Calu3 (cell line): ENCODE measurements around the gene PSTK. TPM values are rescaled to one million over a fixed set of nuclear protein-coding genes. Genes with fewer than 3 reads are reported as not detected.

Source experiments
- BruUV-seq: library from RNA; stranded (reverse); fragments of 400-500 nt; replicated peaks from 2 replicates; lab custom pipeline; 2021; lab: Mats Ljungman, UMichigan
- CTCF ChIA-PET: fragments of 300-600 bp; sonication (Branson Sonifier 250); formaldehyde crosslinking; loops from one replicate; lab custom pipeline; 2022; ENCODE audit warnings: antibody characterized with exemption; lab: Charles Lee
- DNase-seq: peaks from one replicate; pipeline ENCODE4 v3.0.0; 2022
- H3K27ac Mint-ChIP-seq: one replicate; pipeline ENCODE4 v1.8.0; 2022; ENCODE audit warnings: mixed read lengths; ENCODE audit not compliant: unreplicated experiment
- H3K27me3 Mint-ChIP-seq: one replicate; pipeline ENCODE4 v1.8.0; 2022; ENCODE audit warnings: mixed read lengths; ENCODE audit not compliant: unreplicated experiment
- H3K36me3 Mint-ChIP-seq: one replicate; pipeline ENCODE4 v1.8.0; 2022; ENCODE audit warnings: mild to moderate bottlenecking, moderate library complexity, mixed read lengths; ENCODE audit not compliant: insufficient read depth, unreplicated experiment
- H3K4me1 Mint-ChIP-seq: one replicate; pipeline ENCODE4 v1.8.0; 2022; ENCODE audit warnings: mild to moderate bottlenecking, low read depth, mixed read lengths; ENCODE audit not compliant: unreplicated experiment
- H3K4me3 Mint-ChIP-seq: one replicate; pipeline ENCODE4 v1.8.0; 2022; ENCODE audit warnings: mild to moderate bottlenecking, low read depth, moderate library complexity, mixed read lengths; ENCODE audit not compliant: unreplicated experiment
- H3K9me3 Mint-ChIP-seq: one replicate; pipeline ENCODE4 v1.8.0; 2022; ENCODE audit warnings: low read depth, mixed read lengths; ENCODE audit not compliant: unreplicated experiment
- CTCF ChIP-seq: fragments of 200-600 bp; IDR thresholded peaks from one replicate; pipeline ENCODE4 v1.8.0; 2022; ENCODE audit warnings: antibody characterized with exemption; ENCODE audit not compliant: unreplicated experiment
- intact Hi-C: fragments of 100-400 bp; cut with micrococcal nuclease; formaldehyde crosslinking; loops from one replicate; pipeline ENCODE4 v1.10.0; 2022; ENCODE audit not compliant: unreplicated experiment
- total RNA-seq: library from RNA; stranded (reverse); gene quantifications from 2 replicates; pipeline ENCODE4 v1.2.3, GENCODE V29; 2022

The PSTK gene
- total RNA-seq, 1 experiment from 2014 or later = 1.2 TPM

- Mint-ChIP-seq H3K9me3 (no peaks in the 10 kb centered on the region), H3K36me3 (no peaks in the 10 kb centered on the region), H3K4me3 (no peak overlapping the region), H3K27me3 (no peaks in the 10 kb centered on the region), H3K27ac (no peak overlapping the region), H3K4me1 (no peaks in the 10 kb centered on the region)
- CTCF ChIA-PET = no interaction called here
- intact Hi-C loops = no loop called here
- no peak for TF ChIP-seq CTCF
- DNase-seq = no peak
- no TSS peak for BruUV-seq
Measured at GRCh38 chr10:123016228-123016627, 36.0 kb downstream of the PSTK start.

GRCh38 chr10:123017421-123018165 is 37.4 kb downstream of the PSTK start:
- intact Hi-C loops = no loop called here
- TF ChIP-seq CTCF = no peak
- H3K27ac Mint-ChIP-seq = no peak overlapping the region
- H3K4me3 Mint-ChIP-seq = no peak overlapping the region
- no peaks in the 10 kb centered on the region for H3K4me1 Mint-ChIP-seq
- no peak for DNase-seq
- H3K27me3 Mint-ChIP-seq = no peaks in the 10 kb centered on the region
- no TSS peak for BruUV-seq
- CTCF ChIA-PET = no interaction called here
- H3K36me3 Mint-ChIP-seq = no peaks in the 10 kb centered on the region
- H3K9me3 Mint-ChIP-seq = no peaks in the 10 kb centered on the region

- no TSS peak for BruUV-seq
- H3K4me3 Mint-ChIP-seq = no peak overlapping the region
- intact Hi-C loops = no loop called here
- H3K9me3 Mint-ChIP-seq = no peaks in the 10 kb centered on the region
- no peak for DNase-seq
- CTCF ChIA-PET = no interaction called here
- no peak for TF ChIP-seq CTCF
- H3K36me3 Mint-ChIP-seq = no peaks in the 10 kb centered on the region
- H3K27ac Mint-ChIP-seq = no peak overlapping the region
- H3K4me1 Mint-ChIP-seq = no peaks in the 10 kb centered on the region
- no peaks in the 10 kb centered on the region for H3K27me3 Mint-ChIP-seq
Measured at GRCh38 chr10:123018531-123018930, 38.3 kb downstream of the PSTK start.

- no peak overlapping the region for H3K27ac Mint-ChIP-seq
- H3K4me1 Mint-ChIP-seq = no peaks in the 10 kb centered on the region
- H3K4me3 Mint-ChIP-seq = no peak overlapping the region
- BruUV-seq = no TSS peak
- no peak for DNase-seq
- no peaks in the 10 kb centered on the region for H3K36me3 Mint-ChIP-seq
- H3K9me3 Mint-ChIP-seq = no peaks in the 10 kb centered on the region
- no peak for TF ChIP-seq CTCF
- intact Hi-C loops = no loop called here
- no peaks in the 10 kb centered on the region for H3K27me3 Mint-ChIP-seq
- CTCF ChIA-PET = no interaction called here
Measured at GRCh38 chr10:123019264-123019663, 39.1 kb downstream of the PSTK start.
